Endothelial cell of umbilical vein (primary cell): ENCODE results near the gene MYH9.

Experiments used
- CTCF ChIP-seq, 2 donors: IDR thresholded peaks; 1 replicate in 1 of 2; 2 replicates in 1 of 2; pipeline ENCODE4 v1.5.1; 2011; ENCODE audit warnings: low read length in 2 of 2, mild to moderate bottlenecking in 2 of 2, moderate library complexity in 2 of 2, control low read depth in 1 of 2, inconsistent platforms in 1 of 2, low read depth in 1 of 2; ENCODE audit not compliant: insufficient read depth in 1 of 2; ENCODE audit errors: extremely low read depth in 1 of 2
- EZH2 ChIP-seq: IDR thresholded peaks from 2 replicates; pipeline ENCODE4 v1.6.1; 2012; ENCODE audit warnings: borderline replicate concordance, low read depth, mild to moderate bottlenecking, moderate library complexity, low read length, inconsistent platforms; ENCODE audit not compliant: severe bottlenecking
- GATA2 ChIP-seq: IDR thresholded peaks from 2 replicates; pipeline ENCODE4 v1.7.0; 2011; ENCODE audit warnings: low read depth, mild to moderate bottlenecking, moderate library complexity, mixed read lengths, low read length; ENCODE audit not compliant: insufficient read length, insufficient read depth
- POLR2A ChIP-seq: IDR thresholded peaks from 2 replicates; pipeline ENCODE4 v1.6.1; 2012; ENCODE audit warnings: low read depth, mild to moderate bottlenecking, control low read depth, low read length
- POLR2AphosphoS5 ChIP-seq: IDR thresholded peaks from 2 replicates; pipeline ENCODE4 v1.6.1; 2012; ENCODE audit warnings: low read depth, mild to moderate bottlenecking, control low read depth, low read length, moderate library complexity; ENCODE audit not compliant: insufficient read depth
- TF ChIP-seq, protein P1 (sequence below): IDR thresholded peaks from 2 replicates; pipeline ENCODE4 v1.6.1; 2011; ENCODE audit not compliant: insufficient read depth, insufficient read length

DNA sequence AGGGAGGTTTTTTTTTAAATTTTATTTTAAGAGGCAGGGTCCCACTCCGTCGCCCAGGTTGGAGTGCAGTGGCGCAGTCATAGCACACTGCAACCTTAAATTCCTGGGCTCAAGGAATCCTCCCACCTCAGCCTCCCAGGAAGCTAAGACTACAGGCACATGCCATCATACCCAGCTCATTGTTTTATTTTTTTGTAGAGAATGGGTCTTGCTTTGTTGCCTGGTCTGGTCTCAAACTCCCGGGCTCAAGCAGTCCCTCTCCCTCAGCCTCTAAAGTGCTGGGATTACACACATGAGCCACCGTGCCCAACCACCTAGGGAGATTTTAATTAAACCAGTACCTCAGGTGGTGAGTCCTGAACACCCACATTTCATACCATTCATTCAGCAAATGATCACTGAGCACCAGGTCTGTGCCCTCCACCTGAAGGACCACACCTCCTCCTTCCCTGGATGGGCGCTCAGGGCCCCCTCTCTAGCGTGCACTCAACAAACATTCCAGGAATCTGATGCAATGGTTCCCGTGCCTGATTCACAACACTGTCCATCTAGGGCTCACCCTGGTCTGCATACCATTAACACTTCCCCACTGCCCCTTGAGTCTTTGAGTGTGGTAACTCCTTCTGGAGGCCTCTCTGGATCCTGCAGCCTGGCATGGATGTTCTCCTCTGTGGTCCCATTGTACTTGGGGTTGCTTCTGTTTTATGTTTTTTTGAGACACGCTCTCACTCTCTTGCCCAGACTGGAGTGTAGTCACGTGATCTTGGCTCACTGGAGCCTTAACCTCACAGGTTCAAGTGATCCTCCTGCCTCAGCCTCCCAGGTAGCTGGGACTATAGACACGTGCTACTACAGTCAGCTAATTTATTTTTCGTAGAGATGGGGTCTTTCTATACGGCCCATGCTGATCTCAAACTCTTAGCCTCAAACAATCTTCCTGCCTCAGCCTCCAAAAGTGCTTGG, 9.6 kb upstream of the MYH9 start:
- TF ChIP-seq POLR2AphosphoS5 (no peak), CTCF (IDR thresholded peaks at IDR 0.05; ENCODE audit: extremely low read depth in 1 of 2, insufficient read depth in 1 of 2, low read depth in 1 of 2, low read length in 2 of 2) (no peak), EZH2 (no peak), POLR2A (no peak), GATA2 (no peak)
- TF ChIP-seq, protein P1, sequence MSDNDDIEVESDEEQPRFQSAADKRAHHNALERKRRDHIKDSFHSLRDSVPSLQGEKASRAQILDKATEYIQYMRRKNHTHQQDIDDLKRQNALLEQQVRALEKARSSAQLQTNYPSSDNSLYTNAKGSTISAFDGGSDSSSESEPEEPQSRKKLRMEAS, result no peak
